MV-4-11 (cell line): ENCODE data around the gene ZCCHC24.
"Not testable (repeated sequence)": the region's sequence is repeated elsewhere in the genome, so short reads cannot be mapped to it uniquely, and the experiment has no call there.

Experiments
- DNase-seq: peaks from one replicate; lab custom pipeline; 2025; lab: John Stamatoyannopoulos, UW

The ZCCHC24 gene

DNA sequence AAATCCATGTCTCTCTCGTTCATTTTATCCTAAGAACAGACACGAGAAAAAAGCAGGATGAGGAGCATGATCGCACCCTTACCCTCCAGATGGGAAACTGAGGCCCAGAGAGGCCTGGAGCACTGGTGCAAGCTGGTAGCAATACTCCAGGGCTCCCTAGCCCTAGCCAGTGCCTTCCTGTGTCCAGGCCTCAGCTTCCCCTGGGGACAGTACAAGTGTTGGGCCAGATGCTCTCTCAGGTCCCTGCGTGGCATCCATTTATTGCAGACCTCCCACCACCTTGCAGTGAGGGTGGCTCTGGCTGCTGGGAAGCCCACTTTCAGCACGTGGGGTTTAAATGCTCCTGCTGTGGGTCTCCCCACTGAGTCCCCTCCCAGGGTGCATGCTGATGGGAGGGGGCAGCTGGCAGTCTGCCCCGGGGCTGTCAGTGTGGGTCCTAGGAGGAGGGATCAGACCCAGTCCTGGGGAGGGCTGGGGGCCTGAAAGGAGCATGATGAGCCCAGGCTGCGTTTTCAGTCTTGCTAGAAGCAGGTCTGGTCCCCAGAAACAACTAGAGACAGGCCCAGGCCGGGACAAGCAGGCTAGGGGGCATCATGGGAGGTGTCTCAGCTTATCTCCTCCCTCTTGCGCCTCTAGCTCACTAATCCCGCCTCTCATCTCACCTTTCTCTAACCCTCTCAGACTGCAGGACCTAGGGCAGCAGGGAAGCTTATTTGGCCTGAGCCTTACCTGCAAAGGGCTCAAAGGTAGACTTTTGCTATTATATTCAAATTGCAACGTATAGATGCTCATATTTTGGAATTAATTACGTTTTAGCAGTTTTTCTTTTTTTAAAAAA lies 98.8 kb downstream of the ZCCHC24 start:
- no peak for DNase-seq

- DNase-seq = no peak
Measured at GRCh38 chr10:79346012-79346340, 99.4 kb downstream of the ZCCHC24 start.

DNA sequence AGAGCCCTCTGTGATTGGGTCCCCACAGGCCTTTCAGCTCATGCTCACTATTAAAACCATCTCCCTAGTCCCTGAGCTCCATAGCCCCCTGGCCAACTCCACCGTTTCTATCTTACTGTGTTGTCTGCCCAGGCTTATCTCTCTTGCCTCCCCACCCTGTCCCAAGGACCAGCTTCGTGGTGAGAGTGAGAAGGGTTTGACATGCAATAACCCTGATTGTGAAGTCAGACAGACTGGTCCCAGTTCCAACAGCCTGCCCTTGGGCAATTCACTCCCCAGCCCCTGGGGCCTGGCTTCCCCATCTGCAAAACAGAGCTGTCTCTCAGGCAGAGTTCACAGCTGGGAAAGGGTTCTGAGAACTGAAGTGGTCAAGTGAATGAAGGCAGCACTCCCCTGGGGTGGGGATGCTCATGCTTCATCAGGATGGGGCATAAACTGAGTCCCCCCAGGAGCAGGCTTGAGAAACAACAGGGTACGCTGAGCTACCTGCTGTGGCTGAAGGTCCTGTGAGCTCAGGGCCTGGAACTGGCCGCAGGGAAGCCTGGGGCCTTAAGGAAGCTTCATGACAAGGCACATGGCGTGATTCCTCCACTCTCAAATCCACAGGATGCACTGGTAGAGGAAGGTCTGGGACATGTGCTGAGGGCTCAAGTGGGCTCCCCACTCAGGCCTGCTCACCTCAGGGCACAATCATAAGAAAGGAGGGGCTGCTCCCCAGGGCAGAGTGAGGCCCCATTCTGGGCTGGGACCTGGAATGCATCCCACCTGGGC lies 100.0 kb downstream of the ZCCHC24 start:
- DNase-seq = peak; percentile 78

DNA sequence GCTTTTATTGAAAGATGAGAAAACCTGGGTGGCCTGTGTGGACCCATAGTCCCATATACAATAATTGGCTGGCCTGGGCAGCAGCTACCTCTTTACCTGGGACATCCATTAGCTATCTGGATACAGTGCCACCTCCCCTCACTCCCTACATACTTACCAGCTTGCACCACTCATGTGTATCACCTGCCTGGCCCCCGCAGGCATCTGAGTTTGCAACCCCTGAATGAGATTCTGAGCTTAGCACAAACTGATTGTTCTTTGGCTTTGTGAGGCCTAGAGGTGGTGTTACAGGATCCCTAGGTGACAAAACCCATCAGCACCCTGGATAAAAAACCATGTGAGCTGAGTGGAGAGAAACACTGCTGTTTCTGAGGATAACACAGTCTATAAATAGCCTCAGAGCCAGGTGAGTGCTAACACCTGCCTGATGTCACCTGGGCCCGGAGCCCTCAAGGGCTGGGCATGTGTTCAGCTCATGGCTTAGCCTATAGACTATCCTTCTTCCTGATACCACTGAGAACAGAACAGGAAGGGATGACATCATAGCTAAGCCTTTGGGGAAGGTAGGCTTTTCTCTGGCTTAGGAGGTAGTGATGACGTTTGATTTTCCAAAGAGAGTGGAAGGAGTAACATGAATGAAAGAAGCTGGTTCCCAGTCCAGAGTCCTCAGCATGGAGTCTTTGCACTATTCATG lies 100.8 kb downstream of the ZCCHC24 start:
- no peak for DNase-seq

- DNase-seq = no peak
Measured at GRCh38 chr10:79342811-79343561, 102.4 kb downstream of the ZCCHC24 start.

DNA sequence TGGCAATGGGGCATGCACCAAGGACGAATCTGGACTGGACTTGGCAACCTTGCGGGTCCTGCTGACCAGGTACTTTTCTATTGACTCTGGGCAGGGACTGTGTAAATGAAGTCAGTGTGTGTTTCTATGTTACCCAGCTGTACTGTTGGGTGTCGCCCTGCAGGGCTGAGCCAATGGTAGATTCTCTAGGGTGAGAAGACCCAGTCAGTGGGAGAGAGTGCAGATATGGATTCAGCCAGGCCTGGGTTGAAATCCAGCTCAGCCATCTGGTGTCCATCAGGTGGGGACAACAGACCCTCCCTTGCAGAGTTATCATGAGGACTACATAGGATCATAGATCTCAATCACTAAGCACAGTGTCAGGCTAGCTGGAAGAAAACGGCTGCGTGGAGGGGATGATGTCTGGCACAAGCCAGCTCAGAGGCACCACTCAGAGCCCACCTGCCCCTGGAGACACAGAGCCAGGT lies 103.1 kb downstream of the ZCCHC24 start:
- DNase-seq = no peak

GRCh38 chr10:79340646-79341244 lies 104.7 kb downstream of the ZCCHC24 start:
- DNase-seq = no peak

DNA sequence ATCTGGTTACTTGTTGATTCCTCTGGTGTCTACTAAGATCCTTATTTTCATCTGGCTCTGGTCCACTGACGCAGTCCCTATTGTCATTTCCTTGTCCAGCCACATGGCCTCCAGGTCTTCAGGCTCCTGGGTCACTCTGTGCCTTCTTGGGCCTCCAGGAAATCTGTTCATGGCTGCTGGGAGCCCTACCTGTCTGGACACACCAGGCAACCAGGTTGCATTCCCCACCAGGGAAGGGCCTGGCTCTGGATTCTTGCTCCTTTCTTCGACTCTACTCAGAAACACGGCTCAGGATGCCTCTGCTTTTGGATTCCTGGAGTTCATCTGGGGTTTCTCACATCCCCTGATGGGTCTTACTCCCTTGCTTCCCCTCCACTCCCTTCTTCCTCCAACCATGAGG lies 106.2 kb downstream of the ZCCHC24 start:
- DNase-seq = no peak

DNA sequence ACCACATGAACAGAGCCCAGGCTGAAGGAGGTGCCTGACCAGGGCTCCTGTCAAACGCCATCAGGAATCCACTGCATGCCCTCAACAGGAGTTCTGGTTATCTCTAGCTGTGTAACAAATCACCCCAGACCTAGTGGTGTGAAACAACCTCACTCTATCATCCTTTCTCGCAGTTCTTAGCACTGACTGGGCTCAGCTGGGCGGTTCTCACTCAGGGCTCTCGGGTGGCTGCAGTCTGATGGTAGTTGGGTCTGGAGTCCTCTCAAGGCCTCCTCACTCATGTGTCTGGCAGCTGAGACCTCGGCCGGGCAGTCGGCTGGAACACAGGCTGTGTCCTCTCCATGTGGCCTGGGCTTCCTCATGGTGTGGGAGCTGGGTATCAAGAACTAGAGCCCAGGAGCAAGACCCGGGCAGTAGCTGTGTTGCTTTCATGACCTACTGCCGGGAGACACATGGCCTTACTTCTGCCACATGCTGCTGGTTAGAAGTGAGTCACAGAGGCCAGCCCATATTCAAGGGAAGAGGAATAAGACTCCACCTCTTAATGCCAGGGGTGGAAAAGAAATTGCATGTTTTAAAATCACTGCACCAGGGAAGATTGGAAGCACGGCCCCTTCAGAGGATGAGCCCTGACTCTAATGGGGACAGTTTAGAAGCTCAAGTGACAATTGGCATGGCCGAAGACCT lies 107.5 kb downstream of the ZCCHC24 start:
- DNase-seq = not testable (repeated sequence)

- no peak for DNase-seq
Measured at GRCh38 chr10:79336739-79337138, 108.7 kb downstream of the ZCCHC24 start.

DNA sequence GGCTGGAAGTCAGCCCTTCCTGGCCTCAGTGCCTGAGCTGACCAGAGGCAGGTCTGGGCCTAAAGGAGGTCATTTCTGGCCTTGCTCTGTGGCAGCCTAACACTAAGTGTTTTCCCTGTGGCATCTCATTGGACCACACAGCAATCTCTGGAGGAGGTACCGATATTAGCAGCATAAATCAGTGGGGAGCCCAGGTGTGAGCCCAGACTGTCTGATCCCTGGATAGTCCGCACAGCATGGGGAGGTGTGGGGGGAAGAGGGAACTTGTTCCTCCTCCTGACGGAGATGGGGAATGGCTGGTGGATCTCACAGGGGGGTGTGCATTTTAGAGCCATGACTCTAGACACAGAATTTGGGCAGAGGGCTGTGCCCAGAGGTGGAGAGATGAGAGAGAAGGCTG lies 109.1 kb downstream of the ZCCHC24 start:
- no peak for DNase-seq

DNA sequence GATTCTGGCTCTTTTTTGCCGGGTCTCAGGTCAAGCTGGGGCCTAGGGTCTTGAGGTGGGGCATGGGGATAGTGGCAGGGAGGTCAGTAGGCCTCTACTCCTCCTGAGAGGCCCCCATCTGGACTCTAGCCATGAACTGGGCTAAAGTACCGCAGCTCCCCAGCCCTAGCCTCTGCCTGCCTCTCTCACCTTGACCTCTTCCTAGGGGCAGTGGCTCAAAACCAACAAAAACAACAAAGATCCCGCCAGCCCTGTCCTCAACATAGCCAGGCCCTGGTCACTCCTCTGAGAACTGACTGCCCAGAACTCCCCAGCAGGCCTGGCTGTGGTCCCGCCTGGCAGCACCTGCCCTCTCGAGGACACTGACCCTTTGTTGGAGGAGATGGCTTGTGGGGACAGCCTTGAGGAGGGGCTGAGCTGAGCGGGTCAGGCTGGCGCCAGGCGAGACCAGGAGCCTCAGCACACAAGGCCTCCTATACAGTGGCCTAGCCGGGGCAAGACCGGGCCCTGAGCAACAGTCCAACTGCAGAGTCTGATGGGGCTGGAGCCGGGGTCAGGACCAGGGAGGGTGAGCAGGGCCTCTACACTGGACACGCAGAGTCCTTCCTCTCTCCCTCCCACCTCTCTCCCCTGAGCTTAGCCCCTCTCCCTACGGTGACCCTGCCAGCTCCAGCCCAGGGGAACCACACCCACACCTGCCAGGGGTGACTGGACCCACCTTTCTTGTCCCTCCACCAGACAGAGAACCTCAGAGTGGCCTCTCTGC lies 109.8 kb downstream of the ZCCHC24 start:
- no peak for DNase-seq

GRCh38 chr10:79335094-79335469 lies 110.3 kb downstream of the ZCCHC24 start:
- DNase-seq = no peak

DNA sequence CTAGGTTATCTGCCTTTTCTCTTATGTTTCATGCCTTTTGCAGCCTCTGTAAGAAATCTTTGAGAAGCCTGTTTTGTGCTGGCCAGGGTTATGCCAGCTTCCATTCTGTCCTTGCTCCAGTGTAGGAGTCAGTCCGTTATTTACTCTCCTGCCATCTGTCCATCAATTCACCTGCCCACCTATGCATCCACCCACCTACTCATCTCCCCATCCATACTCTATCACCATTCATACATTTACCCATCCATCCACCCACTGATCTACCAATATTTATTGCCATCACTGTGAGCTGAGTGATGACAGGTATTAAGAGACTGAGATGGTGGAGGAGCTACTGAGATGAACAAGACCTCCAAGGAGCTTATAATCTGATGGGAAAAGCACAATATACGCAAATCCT lies 110.9 kb downstream of the ZCCHC24 start:
- DNase-seq = no peak

- no peak for DNase-seq
Measured at GRCh38 chr10:79333513-79333912, 111.9 kb downstream of the ZCCHC24 start.

DNA sequence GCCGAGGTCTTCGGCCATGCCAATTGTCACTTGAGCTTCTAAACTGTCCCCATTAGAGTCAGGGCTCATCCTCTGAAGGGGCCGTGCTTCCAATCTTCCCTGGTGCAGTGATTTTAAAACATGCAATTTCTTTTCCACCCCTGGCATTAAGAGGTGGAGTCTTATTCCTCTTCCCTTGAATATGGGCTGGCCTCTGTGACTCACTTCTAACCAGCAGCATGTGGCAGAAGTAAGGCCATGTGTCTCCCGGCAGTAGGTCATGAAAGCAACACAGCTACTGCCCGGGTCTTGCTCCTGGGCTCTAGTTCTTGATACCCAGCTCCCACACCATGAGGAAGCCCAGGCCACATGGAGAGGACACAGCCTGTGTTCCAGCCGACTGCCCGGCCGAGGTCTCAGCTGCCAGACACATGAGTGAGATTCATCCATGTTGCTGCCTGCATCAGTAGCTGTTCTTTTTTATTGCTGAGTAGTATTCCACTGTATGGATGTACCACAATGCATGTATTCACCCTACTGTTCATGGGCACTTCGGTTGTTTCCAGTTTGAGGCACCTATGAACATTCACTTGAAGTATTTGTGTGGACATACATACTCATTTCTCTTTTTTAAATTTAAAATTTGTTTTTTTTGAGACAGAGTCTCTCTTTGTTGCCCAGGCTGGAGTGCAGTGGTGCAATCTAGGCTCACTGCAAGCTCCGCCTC lies 112.7 kb downstream of the ZCCHC24 start:
- DNase-seq = not testable (repeated sequence)
